GM12873 (cell line): ENCODE data around the gene METTL25.

ENCODE experiments used
- CTCF ChIP-seq: IDR thresholded peaks from 2 replicates; pipeline ENCODE4 v1.5.1; 2012; ENCODE audit warnings: low read depth, mild to moderate bottlenecking, moderate library complexity, low read length, control low read depth; ENCODE audit not compliant: insufficient read depth; ENCODE audit errors: missing control alignments

Gene METTL25

GRCh38 chr12:82468563-82468962 lies 110.2 kb downstream of the METTL25 start:
- no peak for TF ChIP-seq CTCF

GRCh38 chr12:82470906-82471512 lies 112.7 kb downstream of the METTL25 start:
- no peak for TF ChIP-seq CTCF

- no peak for TF ChIP-seq CTCF
Measured at GRCh38 chr12:82473111-82473754, 114.9 kb downstream of the METTL25 start.

- no peak for TF ChIP-seq CTCF
Measured at GRCh38 chr12:82474181-82474797, 116.0 kb downstream of the METTL25 start.

- TF ChIP-seq CTCF: no peak
Measured at GRCh38 chr12:82474798-82475184, 116.5 kb downstream of the METTL25 start.

- TF ChIP-seq CTCF: no peak
Measured at GRCh38 chr12:82475211-82475610, 116.9 kb downstream of the METTL25 start.

GRCh38 chr12:82476511-82476910 lies 118.2 kb downstream of the METTL25 start:
- TF ChIP-seq CTCF: no peak
